Measurements from ENCODE around the gene GRK4.

GRK4 gene

GRCh38 chr4:3039706-3040366 lies 76.5 kb downstream of the GRK4 start:
- no peak for TF ChIP-seq CTCF (IDR thresholded peaks at IDR 0.05; ENCODE audit: insufficient read depth, low read length, poor library complexity, severe bottlenecking)
- H3K4me3 ChIP-seq (replicated peaks; ENCODE audit: low read depth, low read length) = peak overlapping the region; percentile 82
- H3K36me3 ChIP-seq (ENCODE audit: control insufficient read depth, insufficient read depth, low read length) = no peaks in the 10 kb centered on the region
- no peaks in the 10 kb centered on the region for H3K27me3 ChIP-seq (replicated peaks; ENCODE audit: control insufficient read depth, insufficient read depth, low read length)
- DNase-seq (ENCODE audit: extremely low read depth, insufficient read length) = peak; percentile 34

GRCh38 chr4:3040452-3041191 lies 77.3 kb downstream of the GRK4 start:
- H3K36me3 ChIP-seq (ENCODE audit: control insufficient read depth, insufficient read depth, low read length) = no peaks in the 10 kb centered on the region
- H3K4me3 ChIP-seq (replicated peaks; ENCODE audit: low read depth, low read length) = peak overlapping the region; percentile 82
- no peak for TF ChIP-seq CTCF (IDR thresholded peaks at IDR 0.05; ENCODE audit: insufficient read depth, low read length, poor library complexity, severe bottlenecking)
- H3K27me3 ChIP-seq (replicated peaks; ENCODE audit: control insufficient read depth, insufficient read depth, low read length) = no peaks in the 10 kb centered on the region
- DNase-seq (ENCODE audit: extremely low read depth, insufficient read length) = peak; percentile 71

DNA sequence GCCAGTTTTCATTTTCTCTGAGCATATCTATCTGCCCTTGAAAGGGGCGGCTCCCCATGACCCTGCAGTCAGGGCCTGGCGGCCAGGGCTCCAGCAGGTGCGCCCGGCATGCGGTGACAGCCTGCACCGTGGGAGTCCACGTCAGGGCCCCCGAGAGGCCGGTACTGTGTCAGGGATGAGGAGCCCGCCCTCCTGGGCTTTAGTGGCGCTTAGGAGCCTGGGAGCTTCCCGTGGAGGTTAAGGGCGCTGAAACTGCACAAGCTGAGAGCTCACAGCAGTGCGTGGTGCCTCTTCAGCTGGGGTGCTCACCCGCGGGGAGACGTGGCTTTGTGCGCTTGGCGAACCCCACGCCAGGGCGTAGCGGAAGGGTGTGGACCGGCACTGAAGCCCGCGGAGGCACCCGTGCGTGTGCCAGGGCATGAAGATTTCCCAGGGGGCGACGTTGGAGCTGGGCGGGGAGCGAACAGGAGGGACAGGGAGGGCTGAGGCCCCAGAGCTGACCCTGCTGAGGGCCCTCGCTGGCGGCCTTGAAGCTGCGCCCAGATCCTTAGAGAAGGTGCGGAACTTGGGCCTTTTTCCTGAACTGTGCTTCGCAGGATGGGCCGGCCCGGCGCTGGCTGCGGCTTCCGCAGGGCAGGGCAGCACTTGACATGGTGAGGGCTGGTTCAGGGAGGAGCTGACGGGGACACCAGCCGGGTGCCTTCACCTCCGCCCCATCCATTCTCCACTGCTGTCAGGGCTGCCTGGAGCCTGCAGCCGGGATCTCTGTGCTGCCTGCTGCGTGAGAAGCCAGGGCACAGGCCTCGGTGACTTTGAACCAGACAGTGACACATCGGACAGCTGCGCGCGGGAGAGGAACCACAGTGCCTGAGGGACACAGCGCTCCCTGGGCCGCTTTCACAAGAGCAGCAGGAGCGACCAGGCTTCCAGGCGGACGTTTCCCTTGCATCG lies 78.1 kb downstream of the GRK4 start:
- H3K36me3 ChIP-seq (ENCODE audit: control insufficient read depth, insufficient read depth, low read length) = no peaks in the 10 kb centered on the region
- H3K4me3 ChIP-seq (replicated peaks; ENCODE audit: low read depth, low read length) = peak overlapping the region; percentile 82
- no peaks in the 10 kb centered on the region for H3K27me3 ChIP-seq (replicated peaks; ENCODE audit: control insufficient read depth, insufficient read depth, low read length)
- no peak for TF ChIP-seq CTCF (IDR thresholded peaks at IDR 0.05; ENCODE audit: insufficient read depth, low read length, poor library complexity, severe bottlenecking)
- DNase-seq (ENCODE audit: extremely low read depth, insufficient read length) = peak; percentile 82

DNA sequence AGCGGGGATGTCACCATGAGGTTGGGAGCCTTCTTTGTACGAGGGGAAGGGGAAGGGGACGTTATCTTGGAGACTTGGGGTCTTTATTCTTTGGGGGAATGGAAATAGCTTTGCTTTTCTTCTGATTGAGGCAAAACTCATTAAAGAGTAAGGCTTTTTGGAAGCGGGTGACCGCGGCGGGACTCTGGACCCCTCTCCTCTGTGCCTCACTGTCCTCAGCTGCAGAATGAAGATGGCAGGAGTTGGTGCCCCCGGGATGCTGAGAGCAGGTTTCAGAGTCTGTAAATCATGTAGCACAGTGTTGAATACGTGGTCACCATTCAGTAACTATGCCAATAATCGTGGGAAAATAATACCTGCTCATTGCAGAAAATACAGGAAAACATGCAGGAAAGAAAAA lies 78.9 kb downstream of the GRK4 start:
- Histone ChIP-seq H3K27me3 (replicated peaks; ENCODE audit: control insufficient read depth, insufficient read depth, low read length) (no peaks in the 10 kb centered on the region), H3K36me3 (ENCODE audit: control insufficient read depth, insufficient read depth, low read length) (no peaks in the 10 kb centered on the region), H3K4me3 (replicated peaks; ENCODE audit: low read depth, low read length) (peak overlapping the region; percentile 82)
- no peak for TF ChIP-seq CTCF (IDR thresholded peaks at IDR 0.05; ENCODE audit: insufficient read depth, low read length, poor library complexity, severe bottlenecking)
- DNase-seq (ENCODE audit: extremely low read depth, insufficient read length) = no peak

DNA sequence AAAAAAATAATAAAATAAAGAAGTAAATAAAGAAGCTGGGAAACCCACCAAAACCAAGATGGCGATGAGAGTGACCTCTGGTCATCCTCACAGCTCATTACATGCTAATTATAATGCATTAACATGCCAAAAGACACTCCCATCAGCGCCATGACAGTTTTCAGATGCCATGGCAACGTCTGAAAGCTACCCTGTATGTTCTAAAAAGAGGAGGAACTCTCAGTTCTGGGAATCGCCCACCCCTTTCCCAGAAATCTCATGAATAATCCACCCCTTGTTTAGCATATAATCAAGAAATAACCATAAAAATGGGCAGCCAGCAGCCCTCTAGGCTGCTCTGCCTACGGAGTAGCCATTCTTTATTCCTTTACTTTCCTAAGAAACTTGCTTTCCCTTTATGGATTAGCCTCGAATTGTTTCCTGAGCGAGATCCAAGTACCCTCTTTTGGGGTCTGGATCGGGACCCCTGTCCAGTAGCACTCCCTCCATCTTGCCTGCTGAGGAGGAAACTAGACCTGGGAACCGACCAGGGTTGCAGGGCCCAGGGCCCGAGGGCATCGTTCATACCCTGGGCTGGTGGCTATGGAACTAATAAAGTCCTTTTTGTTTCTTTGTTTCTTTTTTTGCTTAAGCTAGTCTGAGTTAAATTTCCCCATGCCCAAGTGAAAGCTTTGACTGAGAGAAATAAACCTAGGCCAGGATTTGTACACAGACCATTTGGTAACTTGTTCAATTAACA lies 80.1 kb downstream of the GRK4 start:
- TF ChIP-seq CTCF (IDR thresholded peaks at IDR 0.05; ENCODE audit: insufficient read depth, low read length, poor library complexity, severe bottlenecking) = no peak
- no peaks in the 10 kb centered on the region for H3K27me3 ChIP-seq (replicated peaks; ENCODE audit: control insufficient read depth, insufficient read depth, low read length)
- no peak for DNase-seq (ENCODE audit: extremely low read depth, insufficient read length)
- no peaks in the 10 kb centered on the region for H3K36me3 ChIP-seq (ENCODE audit: control insufficient read depth, insufficient read depth, low read length)
- no peak overlapping the region for H3K4me3 ChIP-seq (replicated peaks; ENCODE audit: low read depth, low read length)
